ENCODE results near the gene DPY19L3.

Gene DPY19L3

DNA sequence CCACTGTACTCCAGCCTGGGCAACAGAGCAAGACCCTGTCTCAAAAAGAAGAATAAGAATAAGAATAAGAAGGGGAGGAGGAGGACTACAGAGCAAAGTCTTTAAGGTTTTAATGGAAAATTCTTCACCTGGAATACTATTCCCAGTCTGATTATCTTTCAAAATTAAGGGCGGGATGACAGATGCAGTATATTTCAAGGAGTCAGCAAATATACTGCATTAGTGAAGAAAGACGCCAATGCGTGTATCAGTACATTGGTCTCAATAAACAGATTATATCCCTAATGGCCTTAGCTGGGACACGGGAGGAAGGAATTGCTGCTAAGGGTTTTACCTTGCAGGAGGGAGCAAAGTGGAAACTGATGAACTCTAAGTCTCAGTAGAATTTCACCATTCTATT is 121.3 kb downstream of the DPY19L3 start:
- no peak for DNase-seq

DNA sequence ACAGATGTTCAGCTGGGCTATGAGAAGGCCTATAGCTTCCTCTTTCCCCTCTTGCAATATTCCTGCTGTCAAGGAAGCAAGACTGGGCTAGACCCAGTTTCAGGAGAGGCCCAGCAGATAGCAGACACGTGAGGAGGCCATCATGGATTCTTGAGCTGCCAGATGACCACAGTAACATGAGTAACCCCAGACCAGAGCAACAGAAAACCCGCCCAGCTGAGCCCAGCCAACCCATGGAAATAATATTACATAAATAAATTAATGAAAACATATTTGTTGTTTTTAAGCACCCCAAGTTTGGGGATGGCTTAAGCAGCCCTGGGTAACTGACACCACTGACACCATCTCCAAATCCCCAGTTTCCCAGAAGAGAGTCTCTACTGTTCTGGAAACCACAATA is 125.2 kb downstream of the DPY19L3 start:
- no peak for DNase-seq

DNA sequence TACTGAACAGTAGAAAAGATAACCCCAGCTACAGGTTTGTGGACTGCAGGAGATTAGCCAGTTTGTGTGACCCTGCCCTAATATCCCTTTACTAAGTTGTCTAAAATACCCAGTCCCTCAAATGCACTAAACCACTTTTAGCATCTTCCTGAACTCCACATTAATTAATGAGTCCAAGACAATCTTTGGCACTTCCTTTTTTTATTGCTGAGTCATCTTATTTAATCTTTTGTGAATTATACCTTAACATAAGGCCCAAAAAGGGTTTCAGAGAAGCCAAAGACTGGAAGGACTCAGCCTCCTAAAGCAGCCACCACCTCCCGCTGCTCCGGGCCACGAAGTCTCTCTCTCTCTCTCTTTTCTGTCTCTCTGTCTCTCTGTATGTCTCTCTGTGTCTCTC is 126.7 kb downstream of the DPY19L3 start:
- DNase-seq, result no peak

All from RPMI8226 (cell line).